ENCODE data around the gene TNFRSF13B. TPM values are rescaled to one million over a fixed set of nuclear protein-coding genes. Genes with fewer than 3 reads are reported as not detected.
A peak's percentile ranks its signal among the peaks of the same experiment; 100 is the strongest.

The TNFRSF13B gene
- total RNA-seq, 1 experiment from 2014 or later = 0.28 TPM

GRCh38 chr17:16981928-16982327 is 10.0 kb upstream of the TNFRSF13B start:
- Histone ChIP-seq H2BK12ac (ENCODE audit: insufficient read length, low read depth, low read length) (no peak overlapping the region), H2BK15ac (ENCODE audit: low read depth, low read length) (no peak overlapping the region), H4K8ac (replicated peaks; ENCODE audit: insufficient read length, low read depth, low read length) (no peak overlapping the region), H3K23me2 (ENCODE audit: insufficient read length, low read depth, low read length, poor library complexity, severe bottlenecking) (no peaks in the 10 kb centered on the region), H3K23ac (ENCODE audit: insufficient read length, low read depth, low read length) (no peak overlapping the region), H4K91ac (ENCODE audit: insufficient read length, low read depth, low read length) (no peak overlapping the region), H3K14ac (ENCODE audit: insufficient read depth, low read length) (no peak overlapping the region), H3K9me3 (ENCODE audit: control insufficient read depth, low read depth, low read length) (no peaks in the 10 kb centered on the region), H2AFZ (ENCODE audit: low read length) (no peak overlapping the region), H3K27ac (ENCODE audit: insufficient read length, low read depth, low read length) (no peak overlapping the region), H2AK5ac (ENCODE audit: insufficient read length, low read length) (no peak overlapping the region), H2BK20ac (ENCODE audit: low read depth, low read length, poor library complexity, severe bottlenecking) (no peak overlapping the region), H3T11ph (ENCODE audit: low read length) (no peak overlapping the region), H2BK5ac (ENCODE audit: insufficient read length, low read length) (no peak overlapping the region), H3K79me2 (ENCODE audit: insufficient read depth, low read length) (no peaks in the 10 kb centered on the region), H3K56ac (ENCODE audit: insufficient read length, low read depth, low read length) (no peak overlapping the region), H3K9ac (ENCODE audit: extremely low read depth, insufficient read length, low read length) (no peak overlapping the region), H3K4ac (ENCODE audit: low read depth, low read length) (no peak overlapping the region), H3K79me1 (ENCODE audit: insufficient read depth, low read depth, low read length, poor library complexity, severe bottlenecking) (no peaks in the 10 kb centered on the region), H4K5ac (ENCODE audit: insufficient read length, low read depth, low read length) (no peak overlapping the region), H2BK120ac (ENCODE audit: low read depth, low read length, poor library complexity, severe bottlenecking) (no peak overlapping the region), H3K27me3 (ENCODE audit: insufficient read depth, low read length) (no peaks in the 10 kb centered on the region), H3K4me1 (ENCODE audit: insufficient read depth, low read length) (no peaks in the 10 kb centered on the region), H4K20me1 (ENCODE audit: control insufficient read depth, insufficient read depth, insufficient read length) (no peaks in the 10 kb centered on the region), H3K4me2 (ENCODE audit: insufficient read depth, insufficient read length, low read length) (no peak overlapping the region), H3K18ac (ENCODE audit: insufficient read length, low read depth, low read length) (no peak overlapping the region)
- Mint-ChIP-seq H3K36me3 (ENCODE audit: insufficient read depth in 1 of 3, low read depth in 3 of 3) (no peaks in the 10 kb centered on the region), H3K27me3 (ENCODE audit: low read depth) (peaks cover 1% of the 10 kb centered on the region; the same call in 1 of the 2 replicates), H3K4me3 (no peak overlapping the region), H3K9me3 (no peaks in the 10 kb centered on the region), H3K4me1 (peaks cover 7 to 16% of the 10 kb centered on the region in 2 experiments), H3K27ac (no peak overlapping the region)
- TF ChIP-seq CTCF (conservative IDR thresholded peaks at IDR 0.05) = no peak
- WGBS (ENCODE audit: extremely low coverage, insufficient read length, low lambda C conversion rate) = no CpG with 5 or more reads among the region's 5 CpGs
- peak; percentile 27 for DNase-seq

All from H9 (cell line).